Transverse colon (tissue), 4 donors: ENCODE results near the gene DEPP1. TPM values are rescaled to one million over a fixed set of nuclear protein-coding genes. Genes with fewer than 3 reads are reported as not detected.

Experiments
- total RNA-seq, 4 donors: library from RNA; depleted of rRNA; stranded (reverse); fragments of >200 nt; gene quantifications; one replicate each; pipeline ENCODE4 v1.1.0, GENCODE V29; 2016

Gene DEPP1
- total RNA-seq, 4 donors from 2014 or later, result 14.6 to 109 (median 76.6) TPM

Other genes starting within 250 kb of the DEPP1 start
- 10 to 100 TPM in 3 of 4 donors, 1 to 10 TPM in 1; 9.5 to 49.4 (median 16.5) TPM for gene TMEM72, start 67.5 kb downstream of the DEPP1 start, total RNA-seq
- 10 to 100 TPM; 26.8 to 37.8 (median 27.5) TPM for gene RASSF4, start 19.0 kb downstream of the DEPP1 start, total RNA-seq
- gene ZNF22, start 22.1 kb upstream of the DEPP1 start, total RNA-seq, result 10 to 100 TPM in 1 of 4 donors, 1 to 10 TPM in 3; 4.6 to 14.3 (median 9.5) TPM